ENCODE measurements around the gene ZFYVE9. TPM values are rescaled to one million over a fixed set of nuclear protein-coding genes. Genes with fewer than 3 reads are reported as not detected.

The ZFYVE9 gene
- total and polyA plus RNA-seq, 2 of the 8 experiments (the other 6 are each of a cell fraction or from before 2014, with no cell fraction given), result 5.8 to 26.5 TPM

DNA sequence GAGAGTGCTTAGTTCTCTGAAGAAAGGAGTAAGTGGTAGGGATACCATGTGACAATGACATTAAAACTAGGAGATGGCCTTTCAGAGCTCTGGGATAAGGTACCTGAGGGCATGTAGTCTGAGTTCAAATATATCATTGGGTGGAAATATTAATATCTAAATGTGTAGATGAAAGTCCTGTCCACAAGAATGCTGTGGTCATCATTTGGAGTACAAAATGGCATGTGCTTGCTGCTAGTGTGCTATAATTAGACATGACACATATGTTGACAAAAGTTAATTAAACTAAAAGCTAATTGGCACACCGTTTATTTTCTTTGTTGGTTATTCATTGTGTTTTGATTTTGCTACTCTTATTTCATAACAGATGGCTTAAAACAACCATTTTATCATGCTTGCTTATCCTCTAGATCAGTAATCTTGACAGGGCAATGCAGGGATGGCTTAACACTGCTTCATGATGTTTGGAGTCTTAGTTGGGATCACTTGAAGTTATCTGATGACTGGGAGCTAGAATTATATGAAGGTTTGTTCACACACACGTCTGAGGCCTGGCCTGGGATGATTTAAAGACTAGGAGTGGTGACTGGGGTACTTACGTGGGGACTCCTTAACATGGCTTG lies 193.1 kb downstream of the ZFYVE9 start:
- no peak for FAIRE-seq
- WGBS, 2 experiments (ENCODE audit: extremely low coverage in 1 of 2, insufficient coverage in 1 of 2, insufficient read length in 1 of 2, insufficient replicate concordance in 2 of 2, low coverage in 1 of 2, low lambda C conversion rate in 2 of 2, missing lambda C conversion rate in 1 of 2), result 87% methylated on average over 3 of the region's 3 CpGs; no CpG with 5 or more reads in 1 of the 2 experiments
- TF ChIP-seq KDM4A (IDR thresholded peaks at IDR 0.05; ENCODE audit: low read depth, low read length, severe bottlenecking) (no peak), EZH2 (IDR thresholded peaks at IDR 0.05; ENCODE audit: low read depth, low read length, severe bottlenecking) (no peak), NRF1 (IDR thresholded peaks at IDR 0.05; ENCODE audit: low read depth, low read length) (no peak), BRCA1 (IDR thresholded peaks at IDR 0.05; ENCODE audit: low read depth, low read length) (no peak), GABPA (IDR thresholded peaks at IDR 0.05; ENCODE audit: borderline replicate concordance, insufficient read depth, low read length) (no peak), GTF2F1 (IDR thresholded peaks at IDR 0.05; ENCODE audit: borderline replicate concordance, low read depth, low read length) (no peak), RXRA (IDR thresholded peaks at IDR 0.05; ENCODE audit: insufficient read depth, low read depth, low read length) (no peak), POLR2A (IDR thresholded peaks at IDR 0.05; ENCODE audit: control extremely low read depth in 1 of 2, low read depth in 2 of 2, low read length in 2 of 2) (no peak), BACH1 (IDR thresholded peaks at IDR 0.05; ENCODE audit: low read length) (no peak), TAF7 (optimal IDR thresholded peaks at IDR 0.05; ENCODE audit: borderline replicate concordance, low read depth, low read length) (no peak), CTBP2 (IDR thresholded peaks at IDR 0.05; ENCODE audit: borderline replicate concordance, insufficient read depth, insufficient read length, low read length) (no peak)
- TF ChIP-seq, protein P1, sequence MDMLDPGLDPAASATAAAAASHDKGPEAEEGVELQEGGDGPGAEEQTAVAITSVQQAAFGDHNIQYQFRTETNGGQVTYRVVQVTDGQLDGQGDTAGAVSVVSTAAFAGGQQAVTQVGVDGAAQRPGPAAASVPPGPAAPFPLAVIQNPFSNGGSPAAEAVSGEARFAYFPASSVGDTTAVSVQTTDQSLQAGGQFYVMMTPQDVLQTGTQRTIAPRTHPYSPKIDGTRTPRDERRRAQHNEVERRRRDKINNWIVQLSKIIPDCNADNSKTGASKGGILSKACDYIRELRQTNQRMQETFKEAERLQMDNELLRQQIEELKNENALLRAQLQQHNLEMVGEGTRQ (IDR thresholded peaks at IDR 0.05; ENCODE audit: low read length), result no peak

More for the DNA sequence above, 193.1 kb downstream of the ZFYVE9 start:
- H3K14ac ChIP-seq (ENCODE audit: insufficient read length), result no peak overlapping the region
- H2BK5ac ChIP-seq (ENCODE audit: low read depth, low read length), result no peak overlapping the region
- no peaks in the 10 kb centered on the region for H3K9me3 ChIP-seq (ENCODE audit: insufficient read depth in 2 of 2, low read depth in 1 of 2, low read length in 1 of 2)
- no peaks in the 10 kb centered on the region for H3K79me1 ChIP-seq (ENCODE audit: low read depth, low read length)
- no peak overlapping the region for H2BK15ac ChIP-seq (ENCODE audit: low read length)
- no peak for DNase-seq (ENCODE audit: low read depth in 1 of 2, low spot score in 2 of 2)
- H4K20me1 ChIP-seq (replicated peaks in 1 of 2; ENCODE audit: control insufficient read depth in 1 of 2, insufficient read depth in 2 of 2, low read length in 2 of 2), result peaks cover 0 to 2% of the 10 kb centered on the region in 2 experiments
- H4K8ac ChIP-seq (ENCODE audit: extremely low read depth, insufficient read depth, low read length), result no peak overlapping the region
- no peak overlapping the region for H3K18ac ChIP-seq (ENCODE audit: extremely low read depth, low read length)
- no peak overlapping the region for H3K27ac ChIP-seq (ENCODE audit: low read depth, low read length)
- no peaks in the 10 kb centered on the region; a peak in 1 of 7 replicates for H3K4me1 ChIP-seq (replicated peaks in 1 of 4; ENCODE audit: control insufficient read depth in 3 of 4, insufficient read depth in 4 of 4, low read length in 3 of 4)
- H3K79me2 ChIP-seq (ENCODE audit: control insufficient read depth in 1 of 2, insufficient read depth in 2 of 2, low read length in 2 of 2), result no peaks in the 10 kb centered on the region
- no peak overlapping the region for H4K91ac ChIP-seq (replicated peaks; ENCODE audit: insufficient read length, low read length)
- no peak overlapping the region for H2BK12ac ChIP-seq (ENCODE audit: low read depth, low read length)
- no peak overlapping the region for H2BK20ac ChIP-seq (ENCODE audit: low read length)
- H3K9ac ChIP-seq (replicated peaks in 1 of 4; ENCODE audit: extremely low read depth in 1 of 4, low read depth in 3 of 4, low read length in 3 of 4), result no peak overlapping the region
- no peak overlapping the region for H3K23ac ChIP-seq (ENCODE audit: insufficient read length)
- H3K36me3 ChIP-seq (ENCODE audit: control insufficient read depth in 2 of 4, insufficient read depth in 4 of 4, low read length in 3 of 4), result peaks cover 0 to 4% (median 1%) of the 10 kb centered on the region in 4 experiments; a peak in 1 of 8 replicates
- H3K4me2 ChIP-seq (ENCODE audit: insufficient read depth in 1 of 2, low read depth in 2 of 2, low read length in 2 of 2), result no peak overlapping the region
- no peak overlapping the region for H2BK120ac ChIP-seq (replicated peaks; ENCODE audit: low read depth, low read length)
- no peak overlapping the region for H2AK5ac ChIP-seq (ENCODE audit: low read depth, low read length)
- no peak overlapping the region for H2AFZ ChIP-seq (ENCODE audit: low read length)
- CTCF ChIA-PET (ENCODE audit: partially characterized antibody), result interaction anchor here (0.6 to 2.0 kb wide), 5 partner anchors 13 to 266 kb away, joined by 3 to 8 read pairs (median 4); no protein-coding TSS in a partner anchor
- no peak overlapping the region for H4K5ac ChIP-seq (ENCODE audit: insufficient read length, low read depth, low read length)
- H3K23me2 ChIP-seq (ENCODE audit: low read depth, low read length), result no peaks in the 10 kb centered on the region
- H3K4me3 ChIP-seq (ENCODE audit: extremely low read depth in 1 of 4, insufficient read depth in 2 of 4, low read depth in 3 of 4, low read length in 4 of 4), result no peak overlapping the region
- POLR2A ChIA-PET (ENCODE audit: partially characterized antibody), result interaction anchor here (1.4 to 1.5 kb wide), 2 partner anchors 13 to 16 kb away, joined by 3 to 4 read pairs; no protein-coding TSS in a partner anchor
- H3K56ac ChIP-seq (replicated peaks; ENCODE audit: insufficient read length, low read depth, low read length), result no peak overlapping the region
- no peak overlapping the region for H3K4ac ChIP-seq (replicated peaks; ENCODE audit: insufficient read length, low read depth, low read length)
- no peaks in the 10 kb centered on the region for H3K27me3 ChIP-seq (replicated peaks in 1 of 4; ENCODE audit: control insufficient read depth in 3 of 4, extremely low read depth in 1 of 4, insufficient read depth in 3 of 4, low read length in 3 of 4)

Measured in H1 (cell line).